IPS-11a (cell line): ENCODE results near the gene ZNF701.
"Not testable (repeated sequence)": the region's sequence is repeated elsewhere in the genome, so short reads cannot be mapped to it uniquely, and the experiment has no call there.

Experiments used
- H3K4me3 ChIP-seq: one replicate; pipeline ENCODE4 v1.5.1; 2013; ENCODE audit warnings: low read depth, low read length, control low read depth

Gene ZNF701

GRCh38 chr19:52566121-52566520 lies 4.0 kb upstream of the ZNF701 start:
- H3K4me3 ChIP-seq = no peak overlapping the region

DNA sequence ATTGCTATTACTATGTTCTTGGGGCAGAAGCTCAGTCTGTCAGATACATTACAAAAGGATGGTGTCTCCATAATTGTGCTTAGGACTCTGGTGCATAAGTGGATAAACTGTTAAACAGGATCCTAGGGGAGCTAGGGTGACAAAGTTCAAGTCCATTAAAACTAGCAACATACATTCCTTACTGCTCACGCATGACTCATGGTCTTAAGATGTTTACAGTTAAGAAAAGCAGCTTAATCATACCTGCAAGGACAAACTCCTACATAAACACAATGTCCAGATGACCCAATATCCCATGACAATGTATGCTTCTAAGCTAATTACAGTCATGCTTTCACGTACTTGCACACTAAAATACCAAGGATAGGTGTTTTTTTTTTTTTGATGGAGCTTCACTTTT lies 3.5 kb upstream of the ZNF701 start:
- H3K4me3 ChIP-seq = no peak overlapping the region

DNA sequence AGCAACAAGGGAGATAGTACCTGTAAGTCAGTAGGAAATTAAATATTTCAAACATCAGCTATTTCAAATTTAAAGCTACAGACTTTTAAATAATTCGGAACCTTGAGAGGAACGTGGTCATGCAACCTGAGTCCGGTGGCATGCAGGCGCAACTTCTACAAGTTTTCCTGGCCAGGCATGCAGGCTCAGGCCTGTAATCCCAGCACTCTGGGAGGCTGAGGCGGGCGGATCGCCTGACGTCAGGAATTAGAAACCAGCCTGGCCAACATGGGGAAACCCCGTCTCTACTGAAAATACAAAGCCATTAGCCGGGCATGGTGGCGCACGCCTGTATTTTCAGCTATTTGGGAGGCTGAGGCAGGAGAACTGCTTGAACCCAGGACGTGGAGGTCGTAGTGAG lies 2.2 kb upstream of the ZNF701 start:
- H3K4me3 ChIP-seq = no peak overlapping the region

DNA sequence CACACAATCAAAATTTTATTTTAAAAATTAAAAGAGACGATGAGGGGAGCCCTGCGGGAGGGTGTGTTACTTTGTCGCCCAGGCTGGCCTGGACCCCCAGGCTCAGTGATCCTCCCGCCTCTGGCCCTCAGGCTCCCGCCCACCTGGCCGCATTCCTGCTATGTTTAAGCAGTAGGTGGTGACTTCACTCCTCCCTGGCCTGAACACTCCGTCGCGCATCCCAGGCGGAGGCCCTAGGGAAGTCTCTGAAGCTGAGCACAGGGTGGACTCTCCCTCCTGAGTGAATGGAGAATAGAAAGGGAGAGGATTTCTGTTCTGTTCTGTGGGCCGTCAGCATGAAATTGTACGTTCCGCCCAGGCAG lies 468 bp upstream of the ZNF701 start:
- peak overlapping the region; percentile 35 for H3K4me3 ChIP-seq

DNA sequence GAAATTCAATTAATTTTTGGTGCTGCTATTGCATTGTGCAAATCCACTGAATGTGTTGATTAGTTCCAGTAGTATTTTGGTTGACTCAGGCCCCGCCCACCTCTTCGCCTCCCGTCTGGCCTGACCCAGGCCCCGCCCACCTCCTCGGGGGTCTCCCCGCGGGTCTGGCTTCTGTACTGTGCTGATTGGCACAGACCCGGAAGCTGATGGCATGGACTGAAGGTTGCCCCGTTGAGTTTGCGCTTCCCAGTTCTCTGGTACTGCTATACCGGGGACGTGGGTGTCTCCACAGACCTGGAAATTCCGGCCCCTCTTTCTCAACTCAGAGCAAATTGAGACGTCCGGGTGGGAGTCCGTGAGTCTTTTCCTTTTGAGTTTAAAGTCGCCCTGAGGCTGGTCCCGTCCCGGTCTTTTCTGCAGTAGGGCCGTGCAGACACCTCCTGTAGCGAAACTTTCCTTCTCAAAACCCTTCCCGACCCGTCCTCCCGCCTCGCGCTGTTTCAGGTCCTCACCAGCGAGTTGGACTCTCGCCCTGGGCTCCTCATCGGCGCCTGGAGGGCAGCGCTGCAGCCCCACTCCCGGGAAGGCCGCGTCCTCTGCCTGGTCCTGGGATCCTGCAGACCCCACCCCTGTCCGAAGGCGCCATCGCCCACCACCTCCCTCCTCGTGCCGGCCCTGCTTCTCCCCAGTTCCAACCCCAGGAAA lies 14.8 kb downstream of the ZNF701 start:
- H3K4me3 ChIP-seq = no peak overlapping the region

GRCh38 chr19:52585604-52586003 lies 15.5 kb downstream of the ZNF701 start:
- no peak overlapping the region for H3K4me3 ChIP-seq

- H3K4me3 ChIP-seq = no peak overlapping the region
Measured at GRCh38 chr19:52590728-52591127, 20.6 kb downstream of the ZNF701 start.

DNA sequence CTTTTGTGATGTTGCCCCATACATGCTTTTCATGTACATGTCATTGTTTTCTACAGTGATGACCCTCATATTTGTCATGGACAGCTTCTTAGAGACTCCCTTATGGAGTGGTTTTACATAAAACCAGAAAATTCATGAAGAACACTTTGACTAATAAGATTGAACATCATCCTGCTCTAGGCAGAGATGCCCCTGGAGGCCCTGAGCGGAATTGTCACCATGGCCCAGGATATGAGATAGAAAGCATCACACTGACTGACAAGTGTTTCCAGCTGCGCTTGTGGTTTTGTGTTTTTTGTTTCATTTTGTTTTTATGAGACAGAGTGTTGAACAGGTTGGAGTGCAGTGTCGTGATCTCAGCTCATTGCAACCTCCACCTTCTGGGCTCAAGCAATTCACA lies 22.2 kb downstream of the ZNF701 start:
- no peak overlapping the region for H3K4me3 ChIP-seq

GRCh38 chr19:52593441-52593840 lies 23.4 kb downstream of the ZNF701 start:
- not testable (repeated sequence) for H3K4me3 ChIP-seq

GRCh38 chr19:52599241-52599640 lies 29.2 kb downstream of the ZNF701 start:
- no peak overlapping the region for H3K4me3 ChIP-seq

- H3K4me3 ChIP-seq = peak overlapping the region; percentile 20
Measured at GRCh38 chr19:52600639-52601024, 30.5 kb downstream of the ZNF701 start.

- H3K4me3 ChIP-seq = peak overlapping the region; percentile 69
Measured at GRCh38 chr19:52601025-52601973, 31.2 kb downstream of the ZNF701 start.

DNA sequence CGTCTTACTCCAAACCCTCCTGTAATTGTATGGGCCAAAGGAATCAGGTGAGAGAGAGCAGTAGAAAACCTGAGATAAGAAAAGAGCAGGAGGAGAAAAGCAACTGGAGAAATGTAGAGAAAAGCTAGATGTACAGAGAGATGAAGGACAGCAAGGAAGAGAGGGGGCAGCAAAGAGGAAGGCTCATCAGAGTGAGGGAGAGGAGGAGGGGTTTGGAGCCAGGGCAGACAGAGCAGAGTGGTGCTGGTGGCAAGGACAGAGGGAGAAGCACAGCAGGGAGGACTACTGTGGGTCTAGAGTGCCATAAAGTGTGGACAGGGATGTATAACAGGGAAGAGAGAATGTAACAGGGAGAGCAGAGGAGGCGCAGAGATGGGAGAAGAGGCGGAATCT lies 31.9 kb downstream of the ZNF701 start:
- peak overlapping the region; percentile 69 for H3K4me3 ChIP-seq

DNA sequence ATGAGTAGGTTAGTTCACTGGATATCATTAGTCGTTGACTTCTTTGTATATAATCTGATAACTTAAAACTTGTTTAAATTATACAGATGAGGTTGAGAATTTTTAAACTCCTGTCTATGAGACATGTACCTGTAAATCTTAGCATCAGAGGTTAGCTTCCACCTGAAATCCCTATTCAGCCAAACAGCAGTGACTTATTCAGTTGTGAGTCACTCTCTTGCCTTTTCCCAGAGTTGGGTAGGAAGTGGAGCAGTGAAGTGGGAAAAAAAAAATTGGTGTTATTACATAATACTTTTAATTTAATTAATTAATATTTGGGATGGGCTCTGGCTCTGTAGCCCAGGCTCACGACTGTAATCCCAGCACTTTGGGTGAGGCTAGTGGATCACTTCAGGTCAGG lies 32.9 kb downstream of the ZNF701 start:
- no peak overlapping the region for H3K4me3 ChIP-seq

- no peak overlapping the region for H3K4me3 ChIP-seq
Measured at GRCh38 chr19:52603558-52604207, 33.6 kb downstream of the ZNF701 start.

- H3K4me3 ChIP-seq = no peak overlapping the region
Measured at GRCh38 chr19:52613299-52613906, 43.3 kb downstream of the ZNF701 start.

GRCh38 chr19:52621376-52621775 lies 51.3 kb downstream of the ZNF701 start:
- no peak overlapping the region for H3K4me3 ChIP-seq

GRCh38 chr19:52622261-52622660 lies 52.2 kb downstream of the ZNF701 start:
- no peak overlapping the region for H3K4me3 ChIP-seq

DNA sequence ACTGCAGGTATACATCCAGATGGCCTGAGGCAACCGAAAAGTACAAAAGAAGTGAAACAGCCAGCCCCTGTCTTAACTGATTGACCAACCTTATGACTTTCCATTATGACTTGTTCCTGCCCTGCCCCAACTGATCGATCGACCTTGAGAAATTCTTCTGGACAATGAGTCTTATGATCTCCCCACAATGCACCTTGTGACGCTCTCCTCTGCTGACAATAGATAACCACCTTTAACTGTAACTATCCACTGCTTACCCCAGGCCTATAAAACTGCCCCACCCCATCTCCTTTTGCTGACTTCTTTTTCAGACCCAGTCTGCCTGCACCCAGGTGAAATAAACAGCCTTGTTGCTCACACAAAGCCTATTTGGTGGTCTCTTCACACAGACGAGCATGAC lies 56.8 kb downstream of the ZNF701 start:
- no peak overlapping the region for H3K4me3 ChIP-seq

- H3K4me3 ChIP-seq = not testable (repeated sequence)
Measured at GRCh38 chr19:52627441-52627840, 57.4 kb downstream of the ZNF701 start.
